Tibial nerve (tissue), 3 donors: ENCODE measurements around the gene AMIGO3.

Experiments
- POLR2A ChIP-seq, 2 donors: fragments of 450-650 bp; IDR thresholded peaks; one replicate each; pipeline ENCODE4 v1.6.1; 2017; ENCODE audit warnings: antibody characterized with exemption in 2 of 2, mild to moderate bottlenecking in 2 of 2, moderate library complexity in 2 of 2
- TF ChIP-seq, protein P1 (sequence below), 5 experiments: fragments of 200-600 bp in 3 of 5; fragments of 450-650 bp in 2 of 5; sonication (generic) in 3 of 5; IDR thresholded peaks; one replicate each; pipeline ENCODE4 v1.5.1; 2016 to 2019; ENCODE audit warnings: antibody characterized with exemption in 5 of 5, mild to moderate bottlenecking in 3 of 5, moderate library complexity in 2 of 5

DNA sequence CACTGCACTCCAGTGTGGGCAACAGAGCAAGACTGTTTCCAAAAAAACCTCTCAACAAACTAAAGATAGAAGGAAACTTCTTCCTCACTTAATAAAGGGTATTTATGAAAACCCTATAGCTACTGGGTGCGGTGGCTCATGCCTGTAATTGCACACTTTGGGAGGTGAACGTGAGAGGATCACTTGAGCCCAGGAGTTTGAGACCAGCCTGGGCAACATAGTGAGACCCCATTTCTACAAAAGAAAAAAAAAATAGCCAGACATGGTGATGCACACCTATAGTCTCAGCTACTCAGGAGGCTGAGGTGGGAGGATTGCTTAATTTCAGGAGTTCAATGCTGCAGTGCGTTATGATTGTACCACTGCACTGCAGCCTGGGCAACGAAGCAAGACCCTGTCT, 44.5 kb upstream of the AMIGO3 start:
- TF ChIP-seq, protein P1, sequence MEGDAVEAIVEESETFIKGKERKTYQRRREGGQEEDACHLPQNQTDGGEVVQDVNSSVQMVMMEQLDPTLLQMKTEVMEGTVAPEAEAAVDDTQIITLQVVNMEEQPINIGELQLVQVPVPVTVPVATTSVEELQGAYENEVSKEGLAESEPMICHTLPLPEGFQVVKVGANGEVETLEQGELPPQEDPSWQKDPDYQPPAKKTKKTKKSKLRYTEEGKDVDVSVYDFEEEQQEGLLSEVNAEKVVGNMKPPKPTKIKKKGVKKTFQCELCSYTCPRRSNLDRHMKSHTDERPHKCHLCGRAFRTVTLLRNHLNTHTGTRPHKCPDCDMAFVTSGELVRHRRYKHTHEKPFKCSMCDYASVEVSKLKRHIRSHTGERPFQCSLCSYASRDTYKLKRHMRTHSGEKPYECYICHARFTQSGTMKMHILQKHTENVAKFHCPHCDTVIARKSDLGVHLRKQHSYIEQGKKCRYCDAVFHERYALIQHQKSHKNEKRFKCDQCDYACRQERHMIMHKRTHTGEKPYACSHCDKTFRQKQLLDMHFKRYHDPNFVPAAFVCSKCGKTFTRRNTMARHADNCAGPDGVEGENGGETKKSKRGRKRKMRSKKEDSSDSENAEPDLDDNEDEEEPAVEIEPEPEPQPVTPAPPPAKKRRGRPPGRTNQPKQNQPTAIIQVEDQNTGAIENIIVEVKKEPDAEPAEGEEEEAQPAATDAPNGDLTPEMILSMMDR (IDR thresholded peaks at IDR 0.05), result no peak
- no peak for TF ChIP-seq POLR2A (IDR thresholded peaks at IDR 0.05)
